K562 (cell line): Measurements from ENCODE around the gene VN1R4. TPM values are rescaled to one million over a fixed set of nuclear protein-coding genes. Genes with fewer than 3 reads are reported as not detected.

Source experiments
- ATAC-seq: fragments of 200-7000 bp; cut with Tn5 transposase; 3 replicates; pipeline ENCODE4 v1.9.1; 2020; ENCODE audit warnings: moderate library complexity
- BruUV-seq: library from RNA; stranded (reverse); fragments of 400-500 nt; replicated peaks from 2 replicates; lab custom pipeline; 2021; lab: Mats Ljungman, UMichigan
- CTCF ChIA-PET: fragments of 300-600 bp; formaldehyde crosslinking; extraction: SDS; loops from one replicate; lab custom pipeline; 2021; ENCODE audit warnings: low intra/inter-chr PET ratio; lab: Yijun Ruan, JAX
- POLR2A ChIA-PET: fragments of 300-600, 350-650 bp; sonication (Branson Sonifier 250); formaldehyde crosslinking; extraction: SDS; loops from one replicate; lab custom pipeline; 2021; ENCODE audit warnings: antibody characterized with exemption, inconsistent platforms; lab: Yijun Ruan, JAX
- DNase-seq, 4 experiments: peaks; one replicate each; pipeline versions ENCODE4 v3.0.0 to v3.0.0-alpha.2; 2011 to 2018; ENCODE audit warnings: low spot score in 3 of 4, mixed read lengths in 3 of 4; ENCODE audit errors: extremely low read depth in 1 of 4
- FAIRE-seq: peaks from 2 replicates; lab custom pipeline; 2011; peaks lifted over from hg19 to GRCh38; lab: Jason Lieb, UNC
- H2AFZ ChIP-seq: 2 replicates; pipeline ENCODE4 v1.6.0; 2011; ENCODE audit warnings: low read depth, low read length, control low read depth, inconsistent platforms
- H3K27ac ChIP-seq: fragments of 200-600 bp; 3 replicates; pipeline ENCODE4 v1.8.0; 2011; ENCODE audit warnings: low read depth, mild to moderate bottlenecking, control low read depth, inconsistent platforms, low read length, moderate library complexity, mixed read lengths; ENCODE audit errors: extremely low read depth
- H3K27me3 ChIP-seq, 2 experiments: fragments of 300-600 bp in 1 of 2; 2 replicates in 1 of 2; 3 replicates in 1 of 2; pipeline versions ENCODE4 v1.6.0 to v1.8.0; 2011; ENCODE audit warnings: inconsistent platforms in 2 of 2, low read length in 2 of 2, mild to moderate bottlenecking in 1 of 2, mixed read lengths in 1 of 2, moderate library complexity in 1 of 2; ENCODE audit not compliant: control insufficient read depth in 2 of 2, insufficient read depth in 2 of 2
- H3K36me3 ChIP-seq: fragments of 300-600 bp; 3 replicates; pipeline ENCODE4 v1.8.0; 2011; ENCODE audit warnings: mild to moderate bottlenecking, low read length, inconsistent platforms; ENCODE audit not compliant: control insufficient read depth, insufficient read depth
- H3K4me1 ChIP-seq, 2 experiments: fragments of 200-600 bp in 1 of 2; replicated peaks in 1 of 2; 2 replicates in 1 of 2; 3 replicates in 1 of 2; pipeline versions ENCODE4 v1.5.1 to v1.8.0; 2011; ENCODE audit warnings: inconsistent platforms in 2 of 2, low read length in 2 of 2, mild to moderate bottlenecking in 1 of 2, mixed read lengths in 1 of 2, moderate library complexity in 1 of 2; ENCODE audit not compliant: control insufficient read depth in 2 of 2, insufficient read depth in 2 of 2
- H3K4me2 ChIP-seq: 2 replicates; pipeline ENCODE4 v1.6.1; 2011; ENCODE audit warnings: low read length, control low read depth, inconsistent platforms, mixed read lengths; ENCODE audit not compliant: insufficient read depth
- H3K4me3 ChIP-seq: fragments of 200-600 bp; sonication (generic), shearing (Covaris generic); 2 replicates; pipeline ENCODE4 v1.5.1; 2016; ENCODE audit warnings: control low read depth, inconsistent platforms
- H3K79me2 ChIP-seq: fragments of 200-600 bp; 3 replicates; pipeline ENCODE4 v1.8.0; 2011; ENCODE audit warnings: low read length, inconsistent platforms; ENCODE audit not compliant: control insufficient read depth, insufficient read depth
- H3K9ac ChIP-seq, 2 experiments: 2 replicates each; pipeline versions ENCODE4 v1.6.0 to v1.6.1; 2011; ENCODE audit warnings: low read depth in 2 of 2, low read length in 2 of 2, control low read depth in 1 of 2, inconsistent platforms in 1 of 2, mild to moderate bottlenecking in 1 of 2, mixed read lengths in 1 of 2; ENCODE audit not compliant: insufficient read depth in 1 of 2
- H3K9me1 ChIP-seq: one replicate; pipeline ENCODE4 v1.6.0; 2011; ENCODE audit warnings: inconsistent platforms, mild to moderate bottlenecking, low read length, moderate library complexity; ENCODE audit not compliant: control insufficient read depth, insufficient read depth
- H3K9me3 ChIP-seq: replicated peaks from 2 replicates; pipeline ENCODE4 v1.5.1; 2011; ENCODE audit warnings: low read depth, low read length, inconsistent platforms; ENCODE audit not compliant: control insufficient read depth, insufficient read depth
- H4K20me1 ChIP-seq: replicated peaks from 2 replicates; pipeline ENCODE4 v1.6.1; 2011; ENCODE audit warnings: low read length, inconsistent platforms, mixed read lengths; ENCODE audit not compliant: control insufficient read depth, insufficient read depth
- ASH1L ChIP-seq: fragments of 450-650 bp; IDR thresholded peaks from 2 replicates; pipeline ENCODE4 v1.6.1; 2018; ENCODE audit warnings: borderline replicate concordance, mild to moderate bottlenecking, low read depth; ENCODE audit not compliant: partially characterized antibody
- CC2D1A ChIP-seq: fragments of 450-650 bp; IDR thresholded peaks from 2 replicates; pipeline ENCODE4 v1.6.1; 2017; ENCODE audit warnings: mild to moderate bottlenecking
- CREB1 ChIP-seq, 2 experiments: sonication (generic) in 1 of 2; formaldehyde crosslinking in 1 of 2; IDR thresholded peaks; 2 replicates each; pipeline versions ENCODE4 v1.6.1 to v1.8.0; 2012 to 2022; ENCODE audit warnings: inconsistent platforms in 1 of 2, mild to moderate bottlenecking in 1 of 2, missing genetic modification reagents in 1 of 2, moderate library complexity in 1 of 2
- ERF ChIP-seq: fragments of 450-650 bp; formaldehyde crosslinking; IDR thresholded peaks from 2 replicates; pipeline ENCODE4 v1.4.0; 2020; ENCODE audit warnings: mild to moderate bottlenecking, mixed read lengths
- ETV6 ChIP-seq, 3 experiments: fragments of 150-350 bp in 1 of 3; sonication (generic) in 1 of 3; formaldehyde crosslinking in 1 of 3; IDR thresholded peaks; 2 replicates each; pipeline versions ENCODE4 v1.6.1 to v1.8.0; 2014 to 2022; ENCODE audit warnings: borderline replicate concordance in 2 of 3, low read depth in 2 of 3, antibody characterized with exemption in 1 of 3, low read length in 1 of 3, mild to moderate bottlenecking in 1 of 3, missing genetic modification reagents in 1 of 3
- EZH2 ChIP-seq: IDR thresholded peaks from 2 replicates; pipeline ENCODE4 v1.6.1; 2012; ENCODE audit warnings: low read depth, mild to moderate bottlenecking, inconsistent platforms, low read length, borderline replicate concordance
- FOXK1 ChIP-seq: sonication (generic); formaldehyde crosslinking; IDR thresholded peaks from 2 replicates; pipeline ENCODE4 v1.8.0; 2022; ENCODE audit warnings: missing genetic modification reagents, mild to moderate bottlenecking, borderline replicate concordance
- FOXK2 ChIP-seq, 2 experiments: fragments of 450-650 bp; IDR thresholded peaks in 1 of 2; conservative IDR thresholded peaks in 1 of 2; 2 replicates each; pipeline ENCODE4 v1.6.1; 2016; ENCODE audit warnings: low read depth in 2 of 2, mild to moderate bottlenecking in 1 of 2
- FOXP1 ChIP-seq: sonication (generic); formaldehyde crosslinking; IDR thresholded peaks from 2 replicates; pipeline ENCODE4 v1.8.0; 2022; ENCODE audit warnings: mild to moderate bottlenecking, missing genetic modification reagents
- ID3 ChIP-seq, 2 experiments: fragments of 250-450 bp in 1 of 2; fragments of 450-650 bp in 1 of 2; sonication (Bioruptor Pico) in 1 of 2; IDR thresholded peaks; 2 replicates each; pipeline versions ENCODE4 v1.6.1 to v1.8.0; 2016 to 2021; ENCODE audit warnings: mild to moderate bottlenecking in 2 of 2, moderate library complexity in 2 of 2, missing compliant biosample characterization in 1 of 2, missing genetic modification characterization in 1 of 2
- MAFF ChIP-seq: IDR thresholded peaks from 2 replicates; pipeline ENCODE4 v1.6.1; 2012; ENCODE audit warnings: low read length, improper control_type of control experiment
- MED1 ChIP-seq: sonication (generic); formaldehyde crosslinking; IDR thresholded peaks from 2 replicates; pipeline ENCODE4 v1.8.1; 2023; ENCODE audit warnings: missing genetic modification reagents, borderline replicate concordance
- MEIS2 ChIP-seq: fragments of 450-650 bp; IDR thresholded peaks from 2 replicates; pipeline ENCODE4 v1.6.1; 2014; ENCODE audit warnings: mild to moderate bottlenecking; ENCODE audit not compliant: partially characterized antibody
- NFIC ChIP-seq: fragments of 450-650 bp; IDR thresholded peaks from 2 replicates; pipeline ENCODE4 v1.6.1; 2017; ENCODE audit warnings: mild to moderate bottlenecking, inconsistent platforms
- NR4A1 ChIP-seq, 2 experiments: fragments of 250-450 bp in 1 of 2; fragments of 450-650 bp in 1 of 2; sonication (Bioruptor Pico) in 1 of 2; IDR thresholded peaks; 2 replicates each; pipeline versions ENCODE4 v1.4.0 to v1.6.1; 2016 to 2020; ENCODE audit warnings: mild to moderate bottlenecking in 2 of 2, missing compliant biosample characterization in 1 of 2, missing genetic modification characterization in 1 of 2, moderate library complexity in 1 of 2
- SIN3B ChIP-seq: fragments of 450-650 bp; IDR thresholded peaks from 2 replicates; pipeline ENCODE4 v1.6.1; 2017; ENCODE audit warnings: low read depth, mild to moderate bottlenecking, moderate library complexity
- TEAD1 ChIP-seq, 2 experiments: fragments of 450-650 bp in 1 of 2; sonication (generic) in 1 of 2; formaldehyde crosslinking; IDR thresholded peaks; 2 replicates each; pipeline versions ENCODE4 v1.4.0 to v1.8.0; 2020 to 2022; ENCODE audit warnings: mild to moderate bottlenecking in 2 of 2, missing genetic modification reagents in 1 of 2
- TEAD2 ChIP-seq: fragments of 450-650 bp; IDR thresholded peaks from 2 replicates; pipeline ENCODE4 v1.6.1; 2016; ENCODE audit warnings: missing genetic modification characterization, control low read depth, missing compliant biosample characterization
- ZNF57 ChIP-seq: fragments of 450-650 bp; formaldehyde crosslinking; IDR thresholded peaks from 2 replicates; pipeline ENCODE4 v1.4.0; 2020; ENCODE audit warnings: mild to moderate bottlenecking, moderate library complexity
- WGBS: fragments of 100-300 bp; shearing (Covaris generic); methylation state at CpG from one replicate; pipeline ENCODE4 v1.1.6; 2016; ENCODE audit warnings: low coverage, mixed read lengths; ENCODE audit not compliant: insufficient coverage; ENCODE audit errors: missing lambda C conversion rate; 5-methylcytosine and 5-hydroxymethylcytosine counted together
- in situ Hi-C: fragments of 300-500 bp; cut with MboI; formaldehyde crosslinking; loops from 4 replicates; pipeline ENCODE4 v1.15.0; 2018; ENCODE audit warnings: inconsistent platforms, mixed read lengths
- intact Hi-C: fragments of 100-400 bp; cut with micrococcal nuclease; formaldehyde crosslinking; loops from 2 replicates; pipeline ENCODE4 v1.14.2; 2022
- polyA plus RNA-seq, 8 experiments: library from polyadenylated mRNA; depleted of rRNA in 4 of 8; stranded (reverse) in 5 of 8; unstranded in 3 of 8; fragments of >200 nt; fragmentation: Nextera tagmentation in 2 of 8; fragmentation: Illumina TruSeq in 1 of 8; extraction: Ambion mirVana in 2 of 8; extraction: Trizol in 1 of 8; gene quantifications; 2 replicates each; pipeline versions ENCODE4 v1.2.1 to v1.2.3, GENCODE V29; 2011 to 2014; ENCODE audit warnings: inconsistent platforms in 1 of 8, missing spikeins in 1 of 8
- total RNA-seq, 7 experiments: library from RNA; depleted of rRNA in 6 of 7; stranded (reverse); fragments of >200 nt in 6 of 7; fragmentation: Illumina TruSeq in 2 of 7; extraction: Trizol in 2 of 7; gene quantifications; 2 replicates each; pipeline versions ENCODE4 v1.2.1 to v1.2.3, GENCODE V29; 2011 to 2021; ENCODE audit warnings: low replicate concordance in 1 of 7

VN1R4 gene
- total and polyA plus RNA-seq, 9 of the 15 experiments (the other 6 are each of a cell fraction or from before 2014, with no cell fraction given): not detected

GRCh38 chr19:53285087-53285486 lies 17.6 kb upstream of the VN1R4 start:
- Histone ChIP-seq H3K9me3 (no peaks in the 10 kb centered on the region), H3K4me1 (no peaks in the 10 kb centered on the region), H3K4me3 (no peak overlapping the region), H3K27me3 (no peaks in the 10 kb centered on the region), H3K4me2 (no peak overlapping the region), H3K9me1 (no peaks in the 10 kb centered on the region), H3K9ac (no peak overlapping the region), H3K27ac (no peak overlapping the region), H4K20me1 (no peaks in the 10 kb centered on the region), H2AFZ (no peak overlapping the region), H3K36me3 (no peaks in the 10 kb centered on the region), H3K79me2 (no peaks in the 10 kb centered on the region)
- no peak for FAIRE-seq
- no peak for DNase-seq
- ChIA-PET CTCF (no interaction called here), POLR2A (no interaction called here)
- intact Hi-C loops: no loop called here
- no peak for TF ChIP-seq MEIS2
- no peak for TF ChIP-seq ERF (CRISPR knock-in tag)
- no peak for TF ChIP-seq NFIC
- TF ChIP-seq FOXP1 (CRISPR knock-in tag): no peak
- TF ChIP-seq ASH1L: no peak
- no peak for TF ChIP-seq ETV6 (IDR thresholded peaks at IDR 0.05; ENCODE audit: borderline replicate concordance in 1 of 2, low read depth in 2 of 2, low read length in 1 of 2)
- TF ChIP-seq ETV6 (CRISPR knock-in tag; IDR thresholded peaks at IDR 0.05; ENCODE audit: borderline replicate concordance): no peak
- no peak for TF ChIP-seq FOXK1
- no peak for TF ChIP-seq CC2D1A
- no peak for TF ChIP-seq ID3 (CRISPR knock-in tag; IDR thresholded peaks at IDR 0.05)
- TF ChIP-seq ID3 (tag; IDR thresholded peaks at IDR 0.05): no peak
- TF ChIP-seq MED1 (CRISPR knock-in tag): no peak
- TF ChIP-seq CREB1 (IDR thresholded peaks at IDR 0.05): no peak
- TF ChIP-seq CREB1 (CRISPR knock-in tag; IDR thresholded peaks at IDR 0.05): no peak
- TF ChIP-seq MAFF: no peak
- no peak for TF ChIP-seq FOXK2 (conservative IDR thresholded peaks at IDR 0.05 in 1 of 2, IDR thresholded peaks at IDR 0.05 in 1 of 2; ENCODE audit: low read depth in 2 of 2)
- no peak for TF ChIP-seq TEAD1 (CRISPR knock-in tag; IDR thresholded peaks at IDR 0.05)
- no peak for TF ChIP-seq EZH2
- TF ChIP-seq ZNF57: no peak
- no peak for TF ChIP-seq TEAD2 (tag)
- no peak for TF ChIP-seq SIN3B
- no peak for TF ChIP-seq NR4A1 (CRISPR knock-in tag; IDR thresholded peaks at IDR 0.05)
- TF ChIP-seq NR4A1 (tag; IDR thresholded peaks at IDR 0.05): no peak
- no peak for ATAC-seq
- BruUV-seq: no TSS peak
- in situ Hi-C loops: no loop called here
- 3% methylated on average over 4 of the region's 4 CpGs for WGBS
